Activated naive CD4-positive, alpha-beta T cell treated with anti-CD3 and anti-CD28 coated beads, Interleukin-2, amount 50 U/mL, for 24 hours (primary cell): ENCODE results near the gene ESYT2.

Source experiments
- H3K27ac Mint-ChIP-seq: one replicate; pipeline ENCODE4 v1.8.0; 2021; ENCODE audit warnings: mild to moderate bottlenecking, mixed read lengths
- H3K27me3 Mint-ChIP-seq: one replicate; pipeline ENCODE4 v1.8.0; 2021; ENCODE audit warnings: mixed read lengths
- H3K36me3 Mint-ChIP-seq: one replicate; pipeline ENCODE4 v1.8.0; 2021; ENCODE audit warnings: mixed read lengths
- H3K4me1 Mint-ChIP-seq: one replicate; pipeline ENCODE4 v1.8.0; 2021; ENCODE audit warnings: mixed read lengths
- H3K4me3 Mint-ChIP-seq: one replicate; pipeline ENCODE4 v1.8.0; 2021; ENCODE audit warnings: mild to moderate bottlenecking, mixed read lengths
- H3K9me3 Mint-ChIP-seq: one replicate; pipeline ENCODE4 v1.8.0; 2021; ENCODE audit warnings: mixed read lengths

ESYT2 gene

GRCh38 chr7:158685693-158686092 lies 143.6 kb downstream of the ESYT2 start:
- H3K36me3 Mint-ChIP-seq, result peaks cover 6% of the 10 kb centered on the region
- no peaks in the 10 kb centered on the region for H3K9me3 Mint-ChIP-seq
- no peak overlapping the region for H3K4me3 Mint-ChIP-seq
- H3K4me1 Mint-ChIP-seq, result no peaks in the 10 kb centered on the region
- no peaks in the 10 kb centered on the region for H3K27me3 Mint-ChIP-seq
- H3K27ac Mint-ChIP-seq, result no peak overlapping the region

GRCh38 chr7:158684329-158684728 lies 145.0 kb downstream of the ESYT2 start:
- Mint-ChIP-seq H3K9me3 (no peaks in the 10 kb centered on the region), H3K27ac (no peak overlapping the region), H3K36me3 (peaks cover 6% of the 10 kb centered on the region), H3K4me3 (no peak overlapping the region), H3K4me1 (peaks cover 5% of the 10 kb centered on the region), H3K27me3 (no peaks in the 10 kb centered on the region)

- Mint-ChIP-seq H3K27me3 (no peaks in the 10 kb centered on the region), H3K9me3 (no peaks in the 10 kb centered on the region), H3K36me3 (peaks cover 4% of the 10 kb centered on the region), H3K27ac (no peak overlapping the region), H3K4me1 (peaks cover 5% of the 10 kb centered on the region), H3K4me3 (no peak overlapping the region)
Observed at GRCh38 chr7:158683541-158683940, 145.8 kb downstream of the ESYT2 start.

GRCh38 chr7:158682456-158682855 lies 146.9 kb downstream of the ESYT2 start:
- no peaks in the 10 kb centered on the region for H3K36me3 Mint-ChIP-seq
- no peaks in the 10 kb centered on the region for H3K9me3 Mint-ChIP-seq
- H3K27ac Mint-ChIP-seq, result no peak overlapping the region
- H3K4me1 Mint-ChIP-seq, result peaks cover 5% of the 10 kb centered on the region
- H3K27me3 Mint-ChIP-seq, result no peaks in the 10 kb centered on the region
- no peak overlapping the region for H3K4me3 Mint-ChIP-seq
